Measurements from ENCODE around the gene KIF22. TPM values are rescaled to one million over a fixed set of nuclear protein-coding genes. Genes with fewer than 3 reads are reported as not detected.
A peak's percentile ranks its signal among the peaks of the same experiment; 100 is the strongest.

KIF22 gene
- total RNA-seq, 4 donors from 2014 or later: 31.9 to 157 (median 72.8) TPM

DNA sequence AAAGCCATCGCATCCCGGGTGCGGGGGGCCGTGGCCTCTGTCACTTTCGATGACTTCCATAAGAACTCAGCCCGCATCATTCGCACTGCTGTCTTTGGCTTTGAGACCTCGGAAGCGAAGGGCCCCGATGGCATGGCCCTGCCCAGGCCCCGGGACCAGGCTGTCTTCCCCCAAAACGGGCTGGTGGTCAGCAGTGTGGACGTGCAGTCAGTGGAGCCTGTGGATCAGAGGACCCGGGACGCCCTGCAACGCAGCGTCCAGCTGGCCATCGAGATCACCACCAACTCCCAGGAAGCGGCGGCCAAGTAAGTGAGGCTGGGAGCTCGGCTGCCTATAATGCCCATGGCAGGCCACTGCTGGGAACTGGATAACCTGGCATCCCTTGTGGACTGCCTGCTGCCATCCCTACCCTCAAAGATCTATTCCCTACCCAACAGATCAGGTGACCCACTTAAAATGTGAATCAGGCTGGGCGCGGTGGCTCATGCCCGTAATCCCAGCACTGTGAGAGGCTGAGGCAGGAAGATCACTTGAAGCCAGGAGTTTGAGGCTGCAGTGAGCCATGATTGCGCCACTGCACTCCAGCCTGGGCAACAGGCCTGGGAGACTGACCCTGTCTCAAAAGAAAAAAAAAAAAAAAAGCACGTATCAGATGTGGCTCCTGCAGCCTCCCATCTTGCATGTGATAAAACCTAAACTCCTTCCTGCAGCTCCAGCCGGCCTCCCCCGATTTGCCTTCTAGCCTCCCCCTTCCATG is 54.2 kb downstream of the KIF22 start:
- Histone ChIP-seq H3K27ac (no peak overlapping the region), H3K36me3 (peaks cover 0 to 86% (median 3%) of the 10 kb centered on the region in 3 donors), H3K4me3 (no peak overlapping the region), H3K27me3 (no peaks in the 10 kb centered on the region), H3K9me3 (no peaks in the 10 kb centered on the region), H3K4me1 (no peaks in the 10 kb centered on the region)
- TF ChIP-seq, protein P1, sequence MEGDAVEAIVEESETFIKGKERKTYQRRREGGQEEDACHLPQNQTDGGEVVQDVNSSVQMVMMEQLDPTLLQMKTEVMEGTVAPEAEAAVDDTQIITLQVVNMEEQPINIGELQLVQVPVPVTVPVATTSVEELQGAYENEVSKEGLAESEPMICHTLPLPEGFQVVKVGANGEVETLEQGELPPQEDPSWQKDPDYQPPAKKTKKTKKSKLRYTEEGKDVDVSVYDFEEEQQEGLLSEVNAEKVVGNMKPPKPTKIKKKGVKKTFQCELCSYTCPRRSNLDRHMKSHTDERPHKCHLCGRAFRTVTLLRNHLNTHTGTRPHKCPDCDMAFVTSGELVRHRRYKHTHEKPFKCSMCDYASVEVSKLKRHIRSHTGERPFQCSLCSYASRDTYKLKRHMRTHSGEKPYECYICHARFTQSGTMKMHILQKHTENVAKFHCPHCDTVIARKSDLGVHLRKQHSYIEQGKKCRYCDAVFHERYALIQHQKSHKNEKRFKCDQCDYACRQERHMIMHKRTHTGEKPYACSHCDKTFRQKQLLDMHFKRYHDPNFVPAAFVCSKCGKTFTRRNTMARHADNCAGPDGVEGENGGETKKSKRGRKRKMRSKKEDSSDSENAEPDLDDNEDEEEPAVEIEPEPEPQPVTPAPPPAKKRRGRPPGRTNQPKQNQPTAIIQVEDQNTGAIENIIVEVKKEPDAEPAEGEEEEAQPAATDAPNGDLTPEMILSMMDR (IDR thresholded peaks at IDR 0.05): no peak
- no peak for TF ChIP-seq POLR2A (IDR thresholded peaks at IDR 0.05)
- DNase-seq: no peak

DNA sequence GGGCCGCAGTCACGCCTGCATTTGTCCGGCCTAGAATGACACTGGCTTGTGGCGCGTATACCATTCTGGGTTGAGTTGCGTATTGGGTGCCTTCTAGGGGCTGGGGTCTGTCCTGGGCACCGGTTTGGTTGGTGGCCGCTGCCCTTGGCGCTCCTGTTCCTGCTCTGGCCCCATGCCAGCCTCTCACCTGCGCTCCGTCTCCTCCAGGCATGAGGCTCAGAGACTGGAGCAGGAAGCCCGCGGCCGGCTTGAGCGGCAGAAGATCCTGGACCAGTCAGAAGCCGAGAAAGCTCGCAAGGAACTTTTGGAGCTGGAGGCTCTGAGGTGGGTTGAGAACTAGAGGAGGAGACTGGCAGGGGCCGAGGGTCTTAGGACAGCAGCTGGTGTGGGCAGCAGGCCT is 55.1 kb downstream of the KIF22 start:
- TF ChIP-seq, protein P1 (IDR thresholded peaks at IDR 0.05): no peak
- TF ChIP-seq POLR2A (IDR thresholded peaks at IDR 0.05): no peak
- no peak for DNase-seq
- Histone ChIP-seq H3K4me1 (no peaks in the 10 kb centered on the region), H3K36me3 (peaks cover 0 to 77% (median 3%) of the 10 kb centered on the region in 3 donors), H3K27me3 (no peaks in the 10 kb centered on the region), H3K27ac (no peak overlapping the region), H3K4me3 (no peak overlapping the region), H3K9me3 (no peaks in the 10 kb centered on the region)

DNA sequence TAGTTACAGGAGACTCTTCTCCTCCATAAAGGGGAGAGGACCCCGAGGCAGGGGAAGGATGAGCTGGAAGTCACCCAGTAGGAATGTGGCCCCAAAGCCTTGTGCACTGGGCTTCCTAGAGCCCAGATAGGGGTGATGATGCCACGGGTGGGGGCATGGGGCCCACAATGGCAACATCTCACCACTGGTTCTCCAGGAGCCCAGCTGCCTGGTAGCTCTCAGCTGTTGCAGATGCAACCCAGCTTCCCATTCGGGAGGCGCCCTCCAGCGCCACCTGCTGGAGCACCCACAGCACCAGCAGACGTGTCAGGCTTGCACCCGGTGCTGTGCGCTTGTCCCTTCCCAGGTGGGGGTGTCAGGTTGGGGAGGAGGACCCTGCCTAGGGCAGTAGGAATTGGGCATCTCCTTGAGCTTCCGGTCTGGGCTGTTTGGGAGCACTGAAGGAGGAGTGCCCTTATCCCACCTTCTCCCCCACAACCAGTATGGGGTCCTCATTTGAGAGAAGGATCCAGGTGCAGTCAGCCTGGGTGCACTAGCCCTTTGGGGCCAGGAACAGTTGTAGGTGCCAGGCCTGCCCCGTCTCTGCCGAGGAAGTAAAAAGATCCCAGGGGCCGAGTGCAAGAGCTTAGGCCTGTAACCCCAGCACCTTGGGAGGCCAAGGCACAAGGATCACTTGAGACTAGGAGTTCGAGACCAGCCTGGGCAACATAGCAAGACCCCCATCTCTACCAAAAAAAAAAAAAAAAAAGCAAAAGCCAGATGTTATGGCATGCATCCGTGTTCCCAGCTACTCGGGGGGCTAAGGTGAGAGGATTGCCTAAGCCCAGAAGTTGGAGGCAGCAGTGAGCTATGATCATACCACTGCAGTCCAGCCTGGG is 58.1 kb downstream of the KIF22 start:
- H3K27me3 ChIP-seq: no peaks in the 10 kb centered on the region
- no peaks in the 10 kb centered on the region for H3K9me3 ChIP-seq
- peaks cover 0 to 48% (median 3%) of the 10 kb centered on the region in 3 donors for H3K36me3 ChIP-seq
- no peaks in the 10 kb centered on the region for H3K4me1 ChIP-seq
- no peak overlapping the region for H3K4me3 ChIP-seq
- no peak for TF ChIP-seq POLR2A (IDR thresholded peaks at IDR 0.05)
- TF ChIP-seq, protein P1 (IDR thresholded peaks at IDR 0.05): peak; percentile 72 to 93 (median 90)
- peak; percentile 64 to 89 (median 87) for DNase-seq
- peak overlapping the region in 1 of 4 donors; percentile 17 for H3K27ac ChIP-seq

DNA sequence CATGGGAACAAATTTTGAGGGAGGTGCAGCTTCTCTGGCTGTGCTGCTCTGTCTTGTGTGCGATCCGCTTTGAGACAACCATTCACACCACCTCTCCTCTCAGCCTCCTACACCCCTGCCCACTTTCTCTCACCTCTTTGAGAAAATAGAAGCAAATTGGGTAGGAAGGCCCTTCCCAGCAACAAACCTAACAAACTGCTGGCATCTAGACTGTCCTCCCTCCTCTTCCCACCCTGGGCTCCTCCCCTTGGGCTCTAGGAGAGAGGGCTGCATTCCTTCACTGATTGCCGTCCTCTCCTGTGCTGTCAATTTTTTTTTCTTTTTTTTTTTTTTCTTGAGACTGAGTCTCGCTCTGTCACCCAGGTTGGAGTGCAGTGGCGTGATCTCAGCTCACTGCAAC is 59.0 kb downstream of the KIF22 start:
- DNase-seq: no peak
- Histone ChIP-seq H3K4me1 (no peaks in the 10 kb centered on the region), H3K27me3 (no peaks in the 10 kb centered on the region), H3K4me3 (no peak overlapping the region), H3K27ac (no peak overlapping the region), H3K9me3 (no peaks in the 10 kb centered on the region), H3K36me3 (peaks cover 0 to 39% (median 3%) of the 10 kb centered on the region in 3 donors)
- TF ChIP-seq POLR2A (IDR thresholded peaks at IDR 0.05): no peak
- TF ChIP-seq, protein P1 (IDR thresholded peaks at IDR 0.05): no peak

DNA sequence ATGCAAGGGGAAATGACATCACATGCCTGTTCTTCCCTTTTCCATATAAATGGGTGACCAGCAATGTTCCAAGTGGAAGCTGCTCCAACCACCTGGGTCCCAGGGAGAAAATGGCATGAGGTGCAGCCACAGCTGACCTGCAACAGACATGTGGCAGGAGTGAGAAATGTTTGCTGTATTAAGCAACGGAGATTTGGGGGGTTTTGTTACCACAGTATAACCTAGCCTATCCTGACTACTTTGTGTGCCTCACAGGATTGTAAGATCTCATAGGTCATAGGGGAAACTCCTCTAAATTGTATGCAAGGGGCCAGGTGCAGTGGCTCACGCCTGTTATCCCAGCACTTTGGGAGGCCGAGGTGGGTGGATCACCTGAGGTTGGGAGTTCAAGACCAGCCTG is 60.4 kb downstream of the KIF22 start:
- Histone ChIP-seq H3K4me3 (no peak overlapping the region), H3K36me3 (peaks cover 0 to 24% (median 0%) of the 10 kb centered on the region in 3 donors), H3K27me3 (no peaks in the 10 kb centered on the region), H3K9me3 (no peaks in the 10 kb centered on the region), H3K4me1 (no peaks in the 10 kb centered on the region), H3K27ac (no peak overlapping the region)
- TF ChIP-seq, protein P1 (IDR thresholded peaks at IDR 0.05): no peak
- no peak for TF ChIP-seq POLR2A (IDR thresholded peaks at IDR 0.05)
- DNase-seq: no peak

Data from Peyer's patch (tissue), 4 donors.